ENCODE data around the gene FGGY.

- TF ChIP-seq CTCF (IDR thresholded peaks at IDR 0.05), result no peak
- TF ChIP-seq POLR2A (IDR thresholded peaks at IDR 0.05), result no peak
These were observed 25.2 kb upstream of the FGGY start for GRCh38 chr1:59271561-59272260.
